HUDEP-2 (cell line): ENCODE measurements around the gene KRTAP22-2.

ENCODE experiments used
- DNase-seq, 76 experiments: peaks; one replicate each; lab custom pipeline; 2025; ENCODE audit not compliant: unreplicated experiment in 76 of 76; lab: John Stamatoyannopoulos, UW

The KRTAP22-2 gene

GRCh38 chr21:30563630-30564029 is 26.6 kb downstream of the KRTAP22-2 start:
- no peak for DNase-seq

DNA sequence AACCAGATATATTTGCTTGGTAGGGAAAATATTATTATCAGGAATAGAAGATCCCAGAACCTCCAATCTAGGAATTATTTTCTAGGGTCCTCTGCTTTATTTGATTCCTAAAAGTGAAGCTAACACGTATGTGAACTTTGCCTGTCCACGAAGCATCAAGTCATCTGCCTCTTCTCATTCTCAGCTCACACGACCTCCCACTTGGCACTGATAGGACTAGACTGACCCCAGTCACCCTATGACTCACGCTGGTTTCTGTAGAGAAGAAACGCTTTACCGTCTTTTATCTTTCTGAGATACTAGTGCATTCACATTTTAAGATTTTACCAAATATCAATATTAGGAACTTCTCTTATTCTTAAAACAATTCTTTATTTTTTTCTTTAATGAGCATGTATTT is 27.1 kb downstream of the KRTAP22-2 start:
- no peak for DNase-seq

- no peak for DNase-seq
These were observed 28.2 kb downstream of the KRTAP22-2 start for GRCh38 chr21:30561957-30562356.

DNA sequence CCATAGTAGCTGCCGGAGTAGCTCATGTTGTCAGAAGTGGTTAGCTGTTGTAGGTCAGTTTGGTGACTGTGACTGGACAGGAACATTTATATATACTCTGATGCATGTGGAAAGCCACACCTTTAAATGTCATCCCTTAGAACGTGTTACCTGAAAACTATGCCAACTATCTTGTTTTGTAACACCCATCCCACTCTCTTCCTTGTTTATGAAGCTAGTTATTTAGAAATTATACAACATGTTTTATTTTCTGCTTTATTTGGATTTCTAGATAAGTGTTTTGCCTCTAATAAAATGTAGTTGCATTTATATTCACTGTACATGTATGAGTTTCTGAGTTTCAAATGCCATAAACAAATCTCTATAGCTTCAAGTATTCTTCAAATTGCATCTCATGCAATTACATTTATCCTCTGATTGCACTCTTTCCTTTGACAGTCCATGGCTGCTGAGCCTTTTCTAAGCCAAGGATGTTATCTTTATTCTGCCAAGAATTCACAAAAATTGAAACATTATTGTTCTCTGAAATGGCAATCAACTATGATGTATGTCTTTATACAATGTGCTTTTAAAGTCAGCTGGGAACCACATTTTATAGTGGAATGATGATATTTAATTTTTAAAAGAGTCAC is 28.8 kb downstream of the KRTAP22-2 start, which contains the start of gene KRTAP19-7:
Gene KRTAP19-7, minus strand, starts transcription at position 51 of the 632 bp plus-strand sequence. Its CDS starts 25 bp downstream, at position 26.
- DNase-seq: no peak

GRCh38 chr21:30555095-30555494 is 35.1 kb downstream of the KRTAP22-2 start:
- no peak for DNase-seq

GRCh38 chr21:30552782-30553181 is 37.4 kb downstream of the KRTAP22-2 start:
- DNase-seq: no peak

GRCh38 chr21:30541764-30542163 is 48.4 kb downstream of the KRTAP22-2 start, which contains the start of gene KRTAP19-6:
Gene KRTAP19-6, minus strand, starts transcription at chr21:30541864. Its CDS starts 31 bp downstream, at chr21:30541833.
- DNase-seq: no peak
